IMR-90 (cell line): ENCODE data around the gene TIGD7. TPM values are rescaled to one million over a fixed set of nuclear protein-coding genes. Genes with fewer than 3 reads are reported as not detected.
A peak's percentile ranks its signal among the peaks of the same experiment; 100 is the strongest.

ENCODE experiments used
- ATAC-seq: fragments of 200-7000 bp; cut with Tn5 transposase; 2 replicates; pipeline ENCODE4 v1.9.1; 2020; ENCODE audit warnings: low read depth, mild to moderate bottlenecking, moderate library complexity
- BruUV-seq: library from RNA; stranded (reverse); fragments of 400-500 nt; replicated peaks from 2 replicates; lab custom pipeline; 2021; lab: Mats Ljungman, UMichigan
- CTCF ChIA-PET: fragments of 300-600 bp; formaldehyde crosslinking; extraction: SDS; loops from one replicate; lab custom pipeline; 2021; ENCODE audit warnings: antibody characterized with exemption; lab: Yijun Ruan, JAX
- POLR2A ChIA-PET: fragments of 300-600 bp; sonication (Branson Sonifier 250); formaldehyde crosslinking; loops from one replicate; lab custom pipeline; 2022; ENCODE audit warnings: antibody characterized with exemption; ENCODE audit not compliant: unreplicated experiment; lab: Charles Lee
- DNase-seq: peaks from one replicate; pipeline ENCODE4 v3.0.0; 2013
- H2AFZ ChIP-seq: replicated peaks from 2 replicates; pipeline ENCODE3; 2013; ENCODE audit warnings: low read length, mild to moderate bottlenecking; ENCODE audit not compliant: poor library complexity
- H2AK5ac ChIP-seq: 2 replicates; pipeline ENCODE4 v1.6.1; 2013; ENCODE audit warnings: low read depth, low read length, inconsistent platforms
- H2AK9ac ChIP-seq: replicated peaks from 2 replicates; pipeline ENCODE3; 2013; ENCODE audit warnings: mild to moderate bottlenecking, low read depth, low read length, moderate library complexity; ENCODE audit not compliant: poor library complexity
- H2BK120ac ChIP-seq: 2 replicates; pipeline ENCODE4 v1.6.1; 2013; ENCODE audit warnings: low read depth, low read length, inconsistent platforms
- H2BK15ac ChIP-seq: 3 replicates; pipeline ENCODE4 v1.6.1; 2013; ENCODE audit warnings: low read depth, low read length, inconsistent platforms
- H2BK20ac ChIP-seq: 2 replicates; pipeline ENCODE4 v1.6.1; 2013; ENCODE audit warnings: low read depth, mild to moderate bottlenecking, inconsistent platforms, low read length, moderate library complexity
- H2BK5ac ChIP-seq: 2 replicates; pipeline ENCODE4 v1.6.1; 2013; ENCODE audit warnings: mild to moderate bottlenecking, low read depth, low read length, inconsistent platforms; ENCODE audit not compliant: poor library complexity, severe bottlenecking
- H3K14ac ChIP-seq: replicated peaks from 2 replicates; pipeline ENCODE4 v1.6.1; 2013; ENCODE audit warnings: low read depth, low read length, inconsistent platforms
- H3K18ac ChIP-seq: 2 replicates; pipeline ENCODE4 v1.6.1; 2013; ENCODE audit warnings: low read depth, low read length, control low read depth
- H3K23ac ChIP-seq: 2 replicates; pipeline ENCODE4 v1.6.1; 2013; ENCODE audit warnings: low read depth, low read length, inconsistent platforms
- H3K27ac ChIP-seq: 2 replicates; pipeline ENCODE4 v1.5.1; 2013; ENCODE audit warnings: mild to moderate bottlenecking, control low read depth, low read length; ENCODE audit not compliant: insufficient read depth
- H3K27me3 ChIP-seq: 2 replicates; pipeline ENCODE4 v1.6.1; 2013; ENCODE audit warnings: low read length; ENCODE audit not compliant: control insufficient read depth, insufficient read depth
- H3K36me3 ChIP-seq: 2 replicates; pipeline ENCODE4 v1.6.1; 2013; ENCODE audit warnings: low read length, mixed read lengths; ENCODE audit not compliant: control insufficient read depth, insufficient read depth
- H3K4ac ChIP-seq: 2 replicates; pipeline ENCODE4 v1.6.1; 2013; ENCODE audit warnings: low read depth, low read length, inconsistent platforms
- H3K4me1 ChIP-seq: 2 replicates; pipeline ENCODE4 v1.6.1; 2013; ENCODE audit warnings: low read length, mixed read lengths; ENCODE audit not compliant: control insufficient read depth, insufficient read depth
- H3K4me2 ChIP-seq: 2 replicates; pipeline ENCODE4 v1.6.1; 2013; ENCODE audit warnings: low read depth, mild to moderate bottlenecking, control low read depth, low read length, moderate library complexity
- H3K4me3 ChIP-seq: 2 replicates; pipeline ENCODE4 v1.5.1; 2013; ENCODE audit warnings: low read depth, mild to moderate bottlenecking, control low read depth, low read length, moderate library complexity; ENCODE audit not compliant: insufficient read depth
- H3K56ac ChIP-seq: 2 replicates; pipeline ENCODE4 v1.6.1; 2013; ENCODE audit warnings: low read length, inconsistent platforms; ENCODE audit not compliant: insufficient read depth; ENCODE audit errors: extremely low read depth
- H3K79me1 ChIP-seq, 2 experiments: 2 replicates each; pipeline ENCODE4 v1.6.1; 2013; ENCODE audit warnings: low read length in 2 of 2, inconsistent platforms in 1 of 2, low read depth in 1 of 2
- H3K9ac ChIP-seq: 2 replicates; pipeline ENCODE4 v1.6.1; 2013; ENCODE audit warnings: low read depth, low read length, control low read depth
- H3K9me1 ChIP-seq: 2 replicates; pipeline ENCODE4 v1.6.1; 2013; ENCODE audit warnings: low read length, inconsistent platforms; ENCODE audit not compliant: insufficient read depth
- H3K9me3 ChIP-seq: 2 replicates; pipeline ENCODE4 v1.6.1; 2013; ENCODE audit warnings: low read length; ENCODE audit not compliant: control insufficient read depth, insufficient read depth
- H4K20me1 ChIP-seq: 2 replicates; pipeline ENCODE4 v1.6.1; 2013; ENCODE audit warnings: low read length, inconsistent platforms; ENCODE audit not compliant: insufficient read depth
- H4K5ac ChIP-seq: 2 replicates; pipeline ENCODE4 v1.6.1; 2013; ENCODE audit warnings: mild to moderate bottlenecking, low read depth, low read length, control low read depth
- H4K8ac ChIP-seq, 2 experiments: 2 replicates each; pipeline ENCODE4 v1.6.1; 2013; ENCODE audit warnings: low read depth in 2 of 2, low read length in 2 of 2, control low read depth in 1 of 2, inconsistent platforms in 1 of 2
- H4K91ac ChIP-seq: 2 replicates; pipeline ENCODE4 v1.6.1; 2013; ENCODE audit warnings: low read depth, low read length, inconsistent platforms; ENCODE audit not compliant: insufficient read depth
- MAFK ChIP-seq: IDR thresholded peaks from 2 replicates; pipeline ENCODE4 v1.6.1; 2012; ENCODE audit warnings: low read depth, low read length, improper control_type of control experiment
- USF2 ChIP-seq: fragments of 150-350 bp; IDR thresholded peaks from 2 replicates; pipeline ENCODE4 v1.6.1; 2017; ENCODE audit warnings: mild to moderate bottlenecking, antibody characterized with exemption, low read length, low read depth
- WGBS, 2 experiments: methylation state at CpG; one replicate each; pipeline versions ENCODE4 v1.1.5 to v1.1.7; 2013; ENCODE audit warnings: missing lambda C conversion rate in 2 of 2; ENCODE audit not compliant: insufficient read length in 1 of 2; ENCODE audit errors: extremely low coverage in 2 of 2; 5-methylcytosine and 5-hydroxymethylcytosine counted together
- dilution Hi-C: fragments of 300-500 bp; cut with HindIII; formaldehyde crosslinking; loops from one replicate; pipeline ENCODE4 v1.14.3; 2018; ENCODE audit warnings: low sequenced_read_pairs; ENCODE audit not compliant: unreplicated experiment
- in situ Hi-C: fragments of 300-500 bp; cut with MboI; formaldehyde crosslinking; loops from 3 replicates; pipeline ENCODE4 v1.14.3; 2019; ENCODE audit warnings: low sequenced_read_pairs, inconsistent platforms, mixed read lengths
- intact Hi-C: fragments of 100-400 bp; cut with micrococcal nuclease; formaldehyde crosslinking; loops from 2 replicates; pipeline ENCODE4 v1.10.0; 2022
- polyA plus RNA-seq, 3 experiments: library from polyadenylated mRNA; depleted of rRNA; stranded (reverse); fragments of >200 nt; gene quantifications; 2 replicates each; pipeline ENCODE4 v1.2.3, GENCODE V29; 2012; ENCODE audit warnings: low replicate concordance in 1 of 3
- total RNA-seq: library from RNA; depleted of rRNA; stranded (reverse); fragments of >200 nt; gene quantifications from 2 replicates; pipeline ENCODE4 v1.2.3, GENCODE V29; 2012

Gene TIGD7
- total and polyA plus RNA-seq, 2 of the 4 experiments (the other 2 are of a cell fraction) = 2.5 to 2.7 TPM

- peak overlapping the region; percentile 18 for H2AK9ac ChIP-seq
Measured at GRCh38 chr16:3306078-3306477, 848 bp upstream of the TIGD7 start.

More at GRCh38 chr16:3306078-3306477, 848 bp upstream of the TIGD7 start:
- peak overlapping the region; percentile 63 for H2BK5ac ChIP-seq
- ChIA-PET CTCF (no interaction called here), POLR2A (no interaction called here)
- H4K8ac ChIP-seq = peak overlapping the region; percentile 93 to 96
- no peaks in the 10 kb centered on the region for H3K9me1 ChIP-seq
- peaks cover 23% of the 10 kb centered on the region for H3K36me3 ChIP-seq
- H2BK15ac ChIP-seq = no peak overlapping the region
- H3K56ac ChIP-seq = no peak overlapping the region
- H3K23ac ChIP-seq = no peak overlapping the region
- ATAC-seq (no peak), DNase-seq (no peak)
- H4K91ac ChIP-seq = no peak overlapping the region
- H2AFZ ChIP-seq = peak overlapping the region; percentile 100
- BruUV-seq = no TSS peak
- H3K18ac ChIP-seq = 0 out of 2 replicates have a peak overlapping the region, but pooled peaks have one; percentile 1
- peaks cover 29 to 30% of the 10 kb centered on the region in 2 experiments for H3K79me1 ChIP-seq
- TF ChIP-seq MAFK (peak; percentile 68), USF2 (no peak)
- no peaks in the 10 kb centered on the region for H3K4me1 ChIP-seq
- intact Hi-C loops = no loop called here
- H2BK120ac ChIP-seq = no peak overlapping the region
- peak overlapping the region; percentile 83 for H3K4ac ChIP-seq
- dilution Hi-C loops = no loop called here
- peak overlapping the region; percentile 92 for H3K27ac ChIP-seq
- WGBS, 2 experiments = 80% methylated on average over 4 of the region's 11 CpGs; no CpG with 5 or more reads in 1 of the 2 experiments
- peak overlapping the region; percentile 95 for H3K4me2 ChIP-seq
- H3K9ac ChIP-seq = peak overlapping the region; percentile 76
- peak overlapping the region; percentile 76 for H4K5ac ChIP-seq
- in situ Hi-C loops = no loop called here
- H4K20me1 ChIP-seq = no peaks in the 10 kb centered on the region
- no peak overlapping the region for H2AK5ac ChIP-seq
- no peaks in the 10 kb centered on the region for H3K27me3 ChIP-seq
- H3K9me3 ChIP-seq = peaks cover 48% of the 10 kb centered on the region
- peak overlapping the region; percentile 38; the same call in 1 of the 2 replicates for H3K14ac ChIP-seq
- no peak overlapping the region for H2BK20ac ChIP-seq
- peak overlapping the region; percentile 78 for H3K4me3 ChIP-seq
